HG02623 (cell line): Measurements from ENCODE around the gene GABRD.

Source experiments
- ATAC-seq: cut with Tn5 transposase; IDR thresholded peaks from one replicate; pipeline ENCODE4 v1.9.1; 2021; ENCODE audit warnings: moderate library complexity; ENCODE audit not compliant: unreplicated experiment

Gene GABRD

GRCh38 chr1:2072891-2073290, 53.7 kb downstream of the GABRD start:
- no peak for ATAC-seq

GRCh38 chr1:2073382-2074230, 54.5 kb downstream of the GABRD start:
- no peak for ATAC-seq

GRCh38 chr1:2074396-2074795, 55.3 kb downstream of the GABRD start:
- no peak for ATAC-seq

GRCh38 chr1:2074944-2075740, 56.0 kb downstream of the GABRD start:
- ATAC-seq: no peak

- ATAC-seq: no peak
Observed at GRCh38 chr1:2076826-2077225, 57.7 kb downstream of the GABRD start.

- ATAC-seq: no peak
Observed at GRCh38 chr1:2078170-2078569, 59.0 kb downstream of the GABRD start.

- no peak for ATAC-seq
Observed at GRCh38 chr1:2079396-2080085, 60.4 kb downstream of the GABRD start.

GRCh38 chr1:2080140-2080539, 61.0 kb downstream of the GABRD start:
- no peak for ATAC-seq
